ENCODE data around the gene PPP2R2B.

GRCh38 chr5:146862641-146863040 is 15.9 kb downstream of the PPP2R2B start:
- TF ChIP-seq CTCF (conservative IDR thresholded peaks at IDR 0.05; ENCODE audit: low read depth, low read length) (no peak), MXI1 (IDR thresholded peaks at IDR 0.05; ENCODE audit: borderline replicate concordance, low read depth, low read length) (no peak), POLR2A (IDR thresholded peaks at IDR 0.05; ENCODE audit: low read depth, low read length) (no peak), RFX5 (IDR thresholded peaks at IDR 0.05; ENCODE audit: low read depth, low read length) (no peak), BHLHE40 (IDR thresholded peaks at IDR 0.05; ENCODE audit: low read depth, low read length) (no peak), SMC3 (IDR thresholded peaks at IDR 0.05; ENCODE audit: low read depth, low read length) (no peak), CEBPB (IDR thresholded peaks at IDR 0.05; ENCODE audit: low read depth, low read length) (no peak), MAFK (IDR thresholded peaks at IDR 0.05; ENCODE audit: low read depth, low read length) (no peak), CHD1 (IDR thresholded peaks at IDR 0.05; ENCODE audit: low read depth, low read length) (no peak)
- TF ChIP-seq, protein P1, sequence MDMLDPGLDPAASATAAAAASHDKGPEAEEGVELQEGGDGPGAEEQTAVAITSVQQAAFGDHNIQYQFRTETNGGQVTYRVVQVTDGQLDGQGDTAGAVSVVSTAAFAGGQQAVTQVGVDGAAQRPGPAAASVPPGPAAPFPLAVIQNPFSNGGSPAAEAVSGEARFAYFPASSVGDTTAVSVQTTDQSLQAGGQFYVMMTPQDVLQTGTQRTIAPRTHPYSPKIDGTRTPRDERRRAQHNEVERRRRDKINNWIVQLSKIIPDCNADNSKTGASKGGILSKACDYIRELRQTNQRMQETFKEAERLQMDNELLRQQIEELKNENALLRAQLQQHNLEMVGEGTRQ (IDR thresholded peaks at IDR 0.05; ENCODE audit: low read depth, low read length), result no peak
